ENCODE measurements around the gene FAM32A.

DNA sequence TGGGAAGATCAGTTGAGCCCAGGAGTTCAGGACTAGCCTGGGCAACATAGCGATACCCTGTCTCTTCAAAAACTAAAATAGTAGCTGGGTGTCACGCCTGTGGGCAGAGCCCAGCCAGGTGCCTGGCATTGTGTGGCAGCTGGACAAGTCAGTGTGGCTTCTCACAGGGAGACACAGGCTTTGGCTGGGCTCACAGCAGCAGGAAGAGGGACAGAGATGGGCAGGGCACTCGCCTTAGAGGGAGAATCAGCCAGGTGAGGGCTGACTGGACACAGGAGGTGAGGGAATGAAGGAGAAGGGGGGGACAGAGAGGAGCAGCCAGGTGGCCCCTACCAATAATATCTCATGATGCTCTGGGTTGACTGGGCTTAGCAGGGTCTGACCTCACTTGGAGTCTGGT lies 3.3 kb downstream of the FAM32A start:
- TF ChIP-seq CTCF (IDR thresholded peaks at IDR 0.05) (no peak), POLR2A (IDR thresholded peaks at IDR 0.05) (no peak)
